Endometrial microvascular endothelial cells (primary cell): Measurements from ENCODE around the gene TREM2. TPM values are rescaled to one million over a fixed set of nuclear protein-coding genes. Genes with fewer than 3 reads are reported as not detected.

Source experiments
- in situ Hi-C: cut with HindIII; loops from 2 replicates; pipeline ENCODE4 v1.10.0; 2017; ENCODE audit warnings: low sequenced_read_pairs, low pct_unique_long_range_greater_than_20kb; ENCODE audit errors: inconsistent ontology term
- total RNA-seq: library from RNA; depleted of rRNA; stranded (reverse); fragments of >200 nt; gene quantifications from one replicate; pipeline ENCODE4 v1.2.3, GENCODE V29; 2015; ENCODE audit errors: inconsistent ontology term

The TREM2 gene
- total RNA-seq, 1 donor from 2014 or later = not detected

- in situ Hi-C loops = no loop called here
Measured at GRCh38 chr6:41187924-41188886, 25.3 kb upstream of the TREM2 start.

DNA sequence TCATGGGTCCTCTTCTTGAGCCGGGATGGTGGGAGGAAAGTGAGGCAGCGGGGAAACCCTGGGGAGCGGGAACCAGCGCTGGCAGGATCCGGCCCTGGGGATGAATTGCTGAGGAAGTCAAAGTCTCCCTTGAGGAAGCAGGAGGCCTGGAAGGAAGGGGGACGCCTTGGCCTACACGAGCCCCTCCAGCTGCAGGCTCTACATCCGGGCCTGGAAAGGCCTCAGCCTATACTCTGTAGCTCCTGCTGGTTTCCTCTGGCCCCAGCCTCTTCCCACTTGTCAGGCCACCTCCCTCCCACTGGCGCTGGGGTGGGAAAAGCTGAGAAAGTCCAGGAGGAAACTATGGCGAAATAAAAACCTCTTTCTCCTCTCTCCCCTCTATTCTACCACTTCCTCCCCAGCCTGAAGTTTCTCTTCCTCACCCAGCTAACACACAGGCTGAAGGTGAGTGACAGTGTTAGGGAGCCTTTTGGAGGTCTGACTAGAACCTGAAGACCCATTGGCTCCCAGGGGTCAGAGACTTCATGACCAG is 23.2 kb upstream of the TREM2 start:
- in situ Hi-C loops = no loop called here

- in situ Hi-C loops = no loop called here
Measured at GRCh38 chr6:41184761-41185160, 21.8 kb upstream of the TREM2 start.

- in situ Hi-C loops = no loop called here
Measured at GRCh38 chr6:41182069-41183034, 19.4 kb upstream of the TREM2 start.

DNA sequence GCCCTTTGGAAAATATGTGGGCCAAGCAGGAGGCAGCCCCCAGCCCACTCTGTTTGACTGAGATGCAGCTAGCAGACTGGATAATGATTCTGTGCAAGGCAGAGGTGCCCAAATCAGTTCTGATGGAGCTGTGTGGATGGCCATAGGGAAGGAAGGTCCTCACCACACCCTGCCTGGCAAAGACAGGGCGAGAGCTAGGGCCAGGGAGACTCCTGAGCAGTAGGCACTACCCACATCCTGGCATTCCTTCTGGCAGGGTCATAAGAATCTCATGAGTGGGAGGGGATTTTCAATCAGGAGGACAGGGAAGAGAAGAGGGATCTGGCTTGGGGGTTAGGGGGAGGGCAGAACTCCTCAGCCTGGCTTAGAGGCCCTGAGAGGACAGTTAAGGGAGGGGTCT is 18.6 kb upstream of the TREM2 start:
- in situ Hi-C loops = no loop called here

GRCh38 chr6:41179163-41179562 is 16.2 kb upstream of the TREM2 start:
- in situ Hi-C loops = no loop called here

DNA sequence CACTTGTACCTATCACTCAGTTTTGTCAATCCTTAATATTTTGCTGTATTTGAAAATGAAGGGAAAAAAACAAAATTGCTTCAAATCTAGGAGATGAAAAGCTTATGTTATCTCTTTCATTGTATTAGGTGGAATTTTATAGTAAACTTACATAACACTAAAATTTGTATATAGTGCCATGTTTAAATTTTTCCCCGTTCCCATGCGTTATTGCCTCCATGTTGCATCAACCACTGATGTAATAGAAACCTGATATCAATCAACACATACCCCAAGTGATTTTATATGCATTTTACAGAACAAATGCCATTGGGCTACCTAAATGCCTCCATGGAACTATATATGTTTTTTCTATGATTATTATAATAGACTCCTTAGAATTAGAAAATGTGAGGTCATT is 14.8 kb upstream of the TREM2 start:
- in situ Hi-C loops = no loop called here

DNA sequence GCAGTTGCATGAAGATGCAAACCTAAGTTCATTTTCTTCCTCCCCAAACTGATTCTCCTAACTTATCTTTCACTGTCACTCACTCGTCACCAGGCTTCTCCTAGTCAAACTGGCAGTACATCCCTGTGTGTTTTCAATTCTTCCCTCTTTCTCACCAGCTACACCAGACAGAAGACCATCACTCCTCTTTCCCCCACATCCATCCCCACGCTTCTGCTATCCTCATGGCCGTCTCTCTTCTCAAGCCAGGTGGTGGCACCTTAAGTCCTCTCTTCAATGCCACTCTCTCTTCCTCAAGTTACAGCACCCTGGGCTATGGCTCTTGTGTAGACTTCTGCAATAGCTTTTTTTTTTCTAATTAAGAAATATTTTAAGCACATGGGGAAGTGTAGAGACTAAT is 14.4 kb upstream of the TREM2 start:
- in situ Hi-C loops = no loop called here

GRCh38 chr6:41176189-41176588 is 13.3 kb upstream of the TREM2 start:
- in situ Hi-C loops = no loop called here

- in situ Hi-C loops = no loop called here
Measured at GRCh38 chr6:41175084-41175483, 12.2 kb upstream of the TREM2 start.

DNA sequence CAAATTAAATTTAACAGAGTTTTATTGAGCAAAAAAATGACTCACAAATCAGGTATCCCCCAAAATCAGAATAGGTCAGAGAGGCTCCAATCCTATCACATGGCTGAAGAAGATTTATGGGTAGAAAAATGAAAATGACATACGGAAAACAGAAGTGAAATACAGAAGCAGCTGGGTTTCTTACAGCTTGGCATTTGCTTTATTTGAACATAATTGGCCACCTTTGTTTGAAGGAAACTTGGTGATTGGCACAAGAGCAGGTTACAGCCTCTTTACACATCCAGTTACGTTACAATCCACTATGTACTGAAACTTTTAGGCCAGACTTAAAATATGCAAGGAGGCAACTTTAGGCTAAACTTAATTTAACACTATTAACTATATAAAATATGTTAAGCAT is 11.7 kb upstream of the TREM2 start:
- in situ Hi-C loops = no loop called here

DNA sequence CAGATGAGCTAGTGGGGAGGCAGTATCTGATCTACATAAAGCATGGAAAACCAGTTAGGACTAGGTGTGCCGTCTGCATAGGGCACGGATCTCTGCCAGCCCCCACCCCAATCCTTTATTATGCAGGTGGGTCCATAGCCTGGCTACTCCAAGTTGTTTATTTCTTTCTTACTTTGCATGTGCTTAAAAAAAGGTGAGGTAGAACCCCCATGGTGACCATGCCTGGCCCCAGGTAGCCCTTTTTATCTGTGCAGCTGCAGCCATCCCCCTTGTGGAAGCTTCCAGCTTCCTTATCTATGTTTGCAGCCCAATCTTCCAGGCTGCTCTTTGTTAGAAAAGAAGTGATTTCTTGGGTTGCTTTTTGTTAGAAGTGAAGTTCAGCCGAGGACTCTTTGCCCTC is 9.0 kb upstream of the TREM2 start:
- in situ Hi-C loops = no loop called here

DNA sequence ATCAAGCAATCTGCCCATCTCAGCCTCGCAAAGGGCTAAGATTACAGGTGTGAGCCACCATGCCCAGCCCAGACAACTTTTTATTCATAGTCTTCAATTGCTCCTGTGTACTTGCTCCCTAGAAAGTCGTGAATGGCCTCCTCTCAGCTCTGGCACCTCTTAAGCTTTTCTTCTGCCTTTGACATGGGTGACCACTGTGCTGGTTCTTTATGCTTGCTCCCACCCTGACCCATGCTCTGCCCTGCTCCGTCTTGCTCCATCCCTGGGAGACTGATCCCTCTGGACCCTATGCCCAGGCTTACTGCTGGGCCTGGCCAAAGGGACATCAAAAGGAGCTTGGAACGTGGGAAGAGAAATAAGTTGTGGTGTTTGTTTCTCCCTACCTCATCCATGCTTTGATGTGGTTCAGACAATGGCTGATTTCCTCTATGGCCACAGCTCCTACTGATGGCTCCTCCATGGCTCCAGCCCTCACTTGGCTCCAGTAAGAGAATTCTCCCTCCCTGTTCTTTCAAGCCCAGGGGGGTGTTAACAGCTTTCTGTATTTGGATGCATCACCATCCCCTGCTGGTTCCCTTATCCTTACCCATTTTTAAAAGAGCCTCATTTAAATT is 7.7 kb upstream of the TREM2 start:
- in situ Hi-C loops = no loop called here

- in situ Hi-C loops = no loop called here
Measured at GRCh38 chr6:41167173-41167963, 4.5 kb upstream of the TREM2 start.

GRCh38 chr6:41164551-41165120 is 1.7 kb upstream of the TREM2 start:
- in situ Hi-C loops = no loop called here

GRCh38 chr6:41163419-41163717 is 452 bp upstream of the TREM2 start:
- in situ Hi-C loops = no loop called here

DNA sequence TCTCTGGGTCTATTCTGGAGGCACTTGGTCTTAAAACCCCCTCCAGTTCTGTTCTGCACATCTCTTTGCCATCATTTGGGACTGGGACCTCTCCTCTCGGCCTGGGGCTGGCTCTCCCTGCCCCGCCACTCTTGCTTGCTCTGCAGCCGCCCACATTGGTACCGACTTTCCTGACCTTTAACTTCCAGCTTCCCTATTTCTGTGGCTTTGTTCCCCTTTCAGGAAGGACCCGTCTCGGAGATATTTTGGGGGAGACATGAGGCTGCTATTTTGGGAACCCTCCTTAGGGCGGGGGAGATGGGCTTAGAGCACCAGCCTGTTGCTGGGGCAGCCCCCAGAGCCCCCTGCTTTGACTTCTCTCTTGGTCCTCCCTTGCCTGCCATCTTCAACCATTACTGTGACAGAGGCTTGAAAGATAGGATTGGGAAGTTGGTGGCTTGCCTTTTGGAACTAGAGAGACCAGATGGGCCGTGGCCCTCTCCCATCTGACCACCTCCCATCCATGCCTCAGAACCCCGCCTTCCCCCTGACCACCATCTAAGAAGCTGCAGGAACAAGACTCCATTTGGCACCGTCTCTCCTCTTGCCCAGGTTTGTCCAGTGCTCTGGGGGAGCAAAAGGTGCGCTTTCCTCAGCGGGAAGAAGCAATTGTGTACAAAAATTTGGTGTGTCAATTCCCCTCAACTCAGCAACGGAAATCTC is 914 bp downstream of the TREM2 start:
- in situ Hi-C loops = no loop called here

DNA sequence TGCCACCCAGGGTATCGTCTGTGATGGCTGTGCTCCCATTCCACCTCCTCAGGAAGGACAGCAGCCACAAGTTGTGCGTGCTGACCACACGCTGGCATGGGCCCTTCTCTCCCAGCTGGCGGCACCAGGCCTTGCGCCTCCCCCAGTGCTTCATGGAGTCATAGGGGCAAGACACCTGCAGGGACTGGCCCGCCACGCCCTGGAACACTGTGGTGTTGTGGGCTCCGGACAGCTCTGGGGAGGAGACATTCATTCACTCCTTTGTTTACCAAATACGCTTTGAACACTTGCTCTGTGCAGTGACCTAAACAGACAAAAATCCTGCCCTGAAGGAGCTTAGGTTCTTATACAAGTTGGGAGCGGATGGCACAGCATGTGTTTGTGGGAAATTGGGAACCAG is 1.5 kb downstream of the TREM2 start:
- in situ Hi-C loops = no loop called here
